Osteoblast (primary cell): ENCODE data around the gene ZNF578. TPM values are rescaled to one million over a fixed set of nuclear protein-coding genes. Genes with fewer than 3 reads are reported as not detected.
A peak's percentile ranks its signal among the peaks of the same experiment; 100 is the strongest.

Experiments used
- DNase-seq: peaks from one replicate; pipeline ENCODE4 v3.0.0; 2011; ENCODE audit warnings: low spot score, mixed read lengths; ENCODE audit not compliant: insufficient read length; ENCODE audit errors: missing footprints
- H2AFZ ChIP-seq: 2 replicates; pipeline ENCODE4 v1.6.0; 2011; ENCODE audit warnings: mild to moderate bottlenecking, low read length
- H3K27ac ChIP-seq: 2 replicates; pipeline ENCODE4 v1.5.1; 2011; ENCODE audit warnings: mild to moderate bottlenecking, low read depth, low read length, moderate library complexity
- H3K27me3 ChIP-seq: 2 replicates; pipeline ENCODE4 v1.6.0; 2012; ENCODE audit warnings: mild to moderate bottlenecking, control low read depth, inconsistent platforms, low read length, moderate library complexity; ENCODE audit not compliant: insufficient read depth
- H3K36me3 ChIP-seq: 2 replicates; pipeline ENCODE4 v1.5.1; 2011; ENCODE audit warnings: mild to moderate bottlenecking, low read length, control low read depth, moderate library complexity; ENCODE audit not compliant: insufficient read depth
- H3K4me1 ChIP-seq: 2 replicates; pipeline ENCODE4 v1.5.1; 2011; ENCODE audit warnings: mild to moderate bottlenecking, low read length, control low read depth, moderate library complexity; ENCODE audit not compliant: insufficient read depth
- H3K4me2 ChIP-seq: 2 replicates; pipeline ENCODE4 v1.6.0; 2011; ENCODE audit warnings: mild to moderate bottlenecking, low read length; ENCODE audit not compliant: insufficient read depth
- H3K4me3 ChIP-seq: fragments of 200-600 bp; sonication (generic); 3 replicates; pipeline ENCODE4 v1.5.1; 2012; ENCODE audit warnings: mild to moderate bottlenecking, low read length, inconsistent platforms; ENCODE audit not compliant: insufficient read depth
- H3K79me2 ChIP-seq: 2 replicates; pipeline ENCODE4 v1.6.0; 2012; ENCODE audit warnings: mild to moderate bottlenecking, low read length, control low read depth, inconsistent platforms; ENCODE audit not compliant: insufficient read depth
- H3K9me3 ChIP-seq: 2 replicates; pipeline ENCODE4 v1.5.1; 2011; ENCODE audit warnings: low read depth, low read length, control low read depth
- H4K20me1 ChIP-seq: 2 replicates; pipeline ENCODE4 v1.6.0; 2012; ENCODE audit warnings: mild to moderate bottlenecking, low read length, control low read depth; ENCODE audit not compliant: insufficient read depth
- CTCF ChIP-seq: IDR thresholded peaks from 2 replicates; pipeline ENCODE4 v1.5.1; 2011; ENCODE audit warnings: mild to moderate bottlenecking, low read depth, low read length, moderate library complexity; ENCODE audit errors: extremely low read depth
- total RNA-seq: library from RNA; depleted of rRNA; stranded (reverse); fragments of >200 nt; gene quantifications from 2 replicates; pipeline ENCODE4 v1.2.3, GENCODE V29; 2012

The ZNF578 gene
- 2.4 and 2.5 TPM in 2 replicates for total RNA-seq

- H3K36me3 ChIP-seq = peaks cover 23% of the 10 kb centered on the region
- peaks cover 2% of the 10 kb centered on the region for H3K79me2 ChIP-seq
- DNase-seq = peak; percentile 98
- peak within 1 kb of the TSS; percentile 79 for H3K4me3 ChIP-seq
- TF ChIP-seq CTCF = no peak
- H3K27ac ChIP-seq = peak within 1 kb of the TSS; percentile 50
- H4K20me1 ChIP-seq = no peaks in the 10 kb centered on the region
- H3K4me1 ChIP-seq = no peaks in the 10 kb centered on the region
- H3K4me2 ChIP-seq = peak within 1 kb of the TSS; percentile 77
- peak within 1 kb of the TSS; percentile 92 for H2AFZ ChIP-seq
- H3K9me3 ChIP-seq = peaks cover 9% of the 10 kb centered on the region
- no peaks in the 10 kb centered on the region for H3K27me3 ChIP-seq
Observed at GRCh38 chr19:52453324-52454094, at the start of gene ZNF578. ZNF578 (plus strand) TSS chr19:52453553; CDS start chr19:52501846, 48,293 bp downstream.

- no peaks in the 10 kb centered on the region for H3K27me3 ChIP-seq
- H2AFZ ChIP-seq = no peak overlapping the region
- no peak for TF ChIP-seq CTCF
- H4K20me1 ChIP-seq = no peaks in the 10 kb centered on the region
- H3K27ac ChIP-seq = no peak overlapping the region
- H3K4me3 ChIP-seq = no peak overlapping the region
- H3K79me2 ChIP-seq = no peaks in the 10 kb centered on the region
- H3K4me2 ChIP-seq = no peak overlapping the region
- peaks cover 23% of the 10 kb centered on the region for H3K9me3 ChIP-seq
- H3K36me3 ChIP-seq = peaks cover 67% of the 10 kb centered on the region
- DNase-seq = no peak
- no peaks in the 10 kb centered on the region for H3K4me1 ChIP-seq
Observed at GRCh38 chr19:52410276-52410675, 43.1 kb upstream of the ZNF578 start.

GRCh38 chr19:52415711-52416110, 37.6 kb upstream of the ZNF578 start:
- peaks cover 33% of the 10 kb centered on the region for H3K9me3 ChIP-seq
- no peaks in the 10 kb centered on the region for H4K20me1 ChIP-seq

More at GRCh38 chr19:52415711-52416110, 37.6 kb upstream of the ZNF578 start:
- Histone ChIP-seq H3K36me3 (peaks cover 16% of the 10 kb centered on the region), H3K4me2 (no peak overlapping the region), H3K4me1 (no peaks in the 10 kb centered on the region), H3K4me3 (no peak overlapping the region), H3K27me3 (no peaks in the 10 kb centered on the region), H2AFZ (no peak overlapping the region), H3K27ac (no peak overlapping the region), H3K79me2 (no peaks in the 10 kb centered on the region)
- TF ChIP-seq CTCF = no peak
- no peak for DNase-seq
